ENCODE measurements around the gene CDON. TPM values are rescaled to one million over a fixed set of nuclear protein-coding genes. Genes with fewer than 3 reads are reported as not detected.

Gene CDON
- total RNA-seq, 2 donors from 2014 or later, result 5.6 to 7.3 TPM

DNA sequence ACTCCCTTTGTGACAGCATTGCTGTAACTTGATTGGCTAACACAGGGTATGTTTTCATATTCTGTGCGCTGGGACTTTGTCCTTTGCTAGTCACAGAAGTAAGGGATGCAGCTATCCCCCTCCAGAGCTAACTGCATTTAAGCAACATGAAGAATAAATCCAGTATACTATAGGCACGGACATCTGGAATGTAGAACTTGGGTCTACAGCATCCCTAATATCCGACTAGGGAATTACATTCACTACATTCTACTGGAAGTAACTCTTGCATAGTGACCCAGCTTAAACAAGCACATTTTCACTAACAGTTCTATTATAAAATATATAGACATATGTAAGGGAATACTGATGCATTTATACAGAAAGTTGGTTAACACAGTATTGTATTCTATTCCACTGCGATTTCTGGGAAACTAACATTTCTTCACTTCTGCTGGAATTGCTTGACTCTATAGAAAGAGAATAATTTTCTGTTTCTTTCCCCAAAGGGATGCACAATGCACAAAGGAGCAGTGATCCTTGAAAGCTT lies 103.7 kb downstream of the CDON start:
- no peaks in the 10 kb centered on the region for H3K4me1 ChIP-seq
- no peak for ATAC-seq
- 83 to 90% methylated on average over 4 of the region's 4 CpGs for WGBS, 2 donors
- H3K36me3 ChIP-seq (replicated peaks in 1 of 2; ENCODE audit: insufficient read depth in 1 of 2, low read depth in 2 of 2), result no peaks in the 10 kb centered on the region
- TF ChIP-seq POLR2A (IDR thresholded peaks at IDR 0.05), result no peak
- no peak for TF ChIP-seq CTCF (IDR thresholded peaks at IDR 0.05)
- intact Hi-C loops (cut with DNase I), result no loop called here
- H3K9me3 ChIP-seq, result no peaks in the 10 kb centered on the region
- no peak overlapping the region for H3K27ac ChIP-seq
- no peak for DNase-seq
- H3K27me3 ChIP-seq, result no peaks in the 10 kb centered on the region
- no peak overlapping the region for H3K4me3 ChIP-seq

DNA sequence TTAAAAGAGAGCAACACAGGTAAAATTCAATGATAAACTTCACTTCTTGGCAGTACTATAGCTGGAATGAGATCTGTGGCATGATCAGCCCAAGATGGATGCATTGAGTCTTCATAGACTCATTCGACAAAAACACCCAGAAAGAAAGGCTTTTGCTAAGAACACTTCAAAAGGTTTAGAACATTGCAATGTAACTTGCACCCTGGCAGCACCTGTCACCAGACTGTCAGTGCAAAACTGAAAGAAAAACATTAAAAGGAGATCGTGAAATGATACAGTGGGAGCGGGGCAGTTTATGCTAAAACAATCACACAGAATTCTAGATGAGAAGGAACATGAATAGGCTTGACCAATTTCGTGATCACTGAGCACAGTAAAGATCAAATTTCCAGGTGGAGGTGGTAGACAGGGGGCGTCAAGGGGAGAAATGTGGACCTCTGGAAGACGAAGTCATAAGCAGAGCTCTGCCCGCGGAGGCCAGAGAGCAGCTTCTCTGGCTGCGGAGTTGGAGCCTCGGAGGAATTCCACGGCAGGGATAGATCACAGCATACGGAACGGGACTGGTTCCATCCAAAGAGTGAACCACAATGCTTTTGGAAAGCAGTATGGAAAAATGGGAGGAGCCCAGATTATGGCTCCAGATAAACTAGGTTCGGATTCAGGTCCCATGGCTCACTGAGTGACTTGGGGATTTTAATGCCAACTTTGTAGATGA lies 104.9 kb downstream of the CDON start:
- Histone ChIP-seq H3K27me3 (no peaks in the 10 kb centered on the region), H3K27ac (no peak overlapping the region), H3K4me3 (no peak overlapping the region), H3K36me3 (replicated peaks in 1 of 2; ENCODE audit: insufficient read depth in 1 of 2, low read depth in 2 of 2) (no peaks in the 10 kb centered on the region), H3K9me3 (no peaks in the 10 kb centered on the region), H3K4me1 (peaks cover 7% of the 10 kb centered on the region)
- ATAC-seq (no peak), DNase-seq (no peak)
- no peak for TF ChIP-seq CTCF (IDR thresholded peaks at IDR 0.05)
- TF ChIP-seq POLR2A (IDR thresholded peaks at IDR 0.05), result no peak
- 79 to 84% methylated on average over 14 of the region's 14 CpGs for WGBS, 2 donors
- intact Hi-C loops (cut with DNase I), result no loop called here

DNA sequence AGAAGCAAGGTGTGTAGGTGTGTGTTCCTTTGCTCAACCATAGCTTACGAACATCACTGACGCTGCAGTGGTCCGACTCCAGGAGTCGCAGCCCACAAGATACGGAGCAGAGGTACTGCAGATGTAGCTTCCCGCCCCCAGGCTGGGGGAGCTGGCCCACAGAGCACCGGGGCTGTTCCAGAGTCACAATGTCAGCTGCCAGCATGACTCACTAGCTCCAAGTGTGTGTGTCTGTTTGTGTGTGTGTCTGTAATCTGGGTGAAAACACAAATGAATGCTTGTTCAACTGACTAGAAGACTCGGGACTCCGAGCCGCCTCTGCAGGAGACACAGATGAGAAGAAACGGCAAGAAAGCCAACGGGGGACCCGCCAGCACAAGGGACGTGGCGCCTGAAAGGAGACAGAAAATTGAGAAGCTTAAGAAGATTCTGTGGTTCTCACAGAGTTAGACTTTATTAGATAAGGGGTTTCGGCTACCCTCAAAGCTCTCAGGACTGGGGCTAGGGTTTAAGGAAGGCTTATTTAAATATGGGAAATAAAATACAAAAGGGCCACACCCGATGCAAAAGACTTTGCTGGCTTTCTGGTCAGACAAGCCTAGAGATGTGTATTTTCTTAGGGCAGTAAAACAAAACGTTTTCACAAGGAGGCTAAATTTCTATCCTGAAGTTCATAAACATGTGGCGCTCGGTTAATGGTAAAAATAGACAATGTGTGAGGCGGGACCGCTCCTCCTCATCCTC lies 106.1 kb downstream of the CDON start:
- Histone ChIP-seq H3K36me3 (replicated peaks in 1 of 2; ENCODE audit: insufficient read depth in 1 of 2, low read depth in 2 of 2) (no peaks in the 10 kb centered on the region), H3K27me3 (no peaks in the 10 kb centered on the region), H3K4me1 (peaks cover 14% of the 10 kb centered on the region), H3K4me3 (no peak overlapping the region), H3K9me3 (no peaks in the 10 kb centered on the region), H3K27ac (no peak overlapping the region)
- 74 to 76% methylated on average over 22 of the region's 22 CpGs for WGBS, 2 donors
- DNase-seq (peak in 1 of 4 donors; percentile 37), ATAC-seq (peak; percentile 22)
- intact Hi-C loops (cut with DNase I), result no loop called here
- TF ChIP-seq CTCF (IDR thresholded peaks at IDR 0.05) (no peak), POLR2A (IDR thresholded peaks at IDR 0.05) (no peak)

- 62 to 81% methylated on average over 2 of the region's 2 CpGs for WGBS, 2 donors
Measured at GRCh38 chr11:125955856-125956255, 106.8 kb downstream of the CDON start.

More at GRCh38 chr11:125955856-125956255, 106.8 kb downstream of the CDON start:
- Histone ChIP-seq H3K9me3 (no peaks in the 10 kb centered on the region), H3K4me3 (no peak overlapping the region), H3K27me3 (no peaks in the 10 kb centered on the region), H3K36me3 (replicated peaks in 1 of 2; ENCODE audit: insufficient read depth in 1 of 2, low read depth in 2 of 2) (no peaks in the 10 kb centered on the region), H3K4me1 (peaks cover 21% of the 10 kb centered on the region), H3K27ac (no peak overlapping the region)
- ATAC-seq (no peak), DNase-seq (no peak)
- no peak for TF ChIP-seq CTCF (IDR thresholded peaks at IDR 0.05)
- TF ChIP-seq POLR2A (IDR thresholded peaks at IDR 0.05), result no peak
- intact Hi-C loops (cut with DNase I), result no loop called here

Measured in body of pancreas (tissue), 4 donors.